Measurements from ENCODE around the gene VARS2. TPM values are rescaled to one million over a fixed set of nuclear protein-coding genes. Genes with fewer than 3 reads are reported as not detected.

VARS2 gene
- total RNA-seq, 1 donor from 2014 or later: 21.0 TPM

DNA sequence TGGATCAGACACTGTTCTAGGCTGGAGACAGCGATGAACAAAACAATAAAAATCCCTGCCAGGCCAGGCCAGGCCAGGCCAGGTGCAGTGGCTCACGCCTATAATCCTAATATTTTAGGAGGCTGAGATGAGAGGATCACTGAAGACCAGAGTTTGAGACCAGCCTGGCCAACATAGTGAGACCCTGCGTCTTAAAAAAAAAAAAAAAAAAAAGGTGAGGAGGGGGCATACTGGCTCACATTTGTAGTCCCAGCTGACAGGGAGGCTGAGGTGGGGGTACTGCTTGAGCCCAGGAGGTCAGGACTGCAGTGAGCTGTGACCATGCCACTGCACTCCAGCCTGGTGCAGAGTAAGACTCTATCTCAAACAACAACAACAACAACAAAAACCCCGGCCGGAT, 31.2 kb downstream of the VARS2 start:
- intact Hi-C loops (cut with micrococcal nuclease): no loop called here
- no peak overlapping the region for H3K27ac ChIP-seq (replicated peaks)
- H3K27me3 ChIP-seq (ENCODE audit: low read depth): no peaks in the 10 kb centered on the region
- no peak overlapping the region for H3K4me3 ChIP-seq
- peaks cover 11% of the 10 kb centered on the region for H3K4me1 ChIP-seq
- no peaks in the 10 kb centered on the region for H3K36me3 ChIP-seq
- TF ChIP-seq, protein P1, sequence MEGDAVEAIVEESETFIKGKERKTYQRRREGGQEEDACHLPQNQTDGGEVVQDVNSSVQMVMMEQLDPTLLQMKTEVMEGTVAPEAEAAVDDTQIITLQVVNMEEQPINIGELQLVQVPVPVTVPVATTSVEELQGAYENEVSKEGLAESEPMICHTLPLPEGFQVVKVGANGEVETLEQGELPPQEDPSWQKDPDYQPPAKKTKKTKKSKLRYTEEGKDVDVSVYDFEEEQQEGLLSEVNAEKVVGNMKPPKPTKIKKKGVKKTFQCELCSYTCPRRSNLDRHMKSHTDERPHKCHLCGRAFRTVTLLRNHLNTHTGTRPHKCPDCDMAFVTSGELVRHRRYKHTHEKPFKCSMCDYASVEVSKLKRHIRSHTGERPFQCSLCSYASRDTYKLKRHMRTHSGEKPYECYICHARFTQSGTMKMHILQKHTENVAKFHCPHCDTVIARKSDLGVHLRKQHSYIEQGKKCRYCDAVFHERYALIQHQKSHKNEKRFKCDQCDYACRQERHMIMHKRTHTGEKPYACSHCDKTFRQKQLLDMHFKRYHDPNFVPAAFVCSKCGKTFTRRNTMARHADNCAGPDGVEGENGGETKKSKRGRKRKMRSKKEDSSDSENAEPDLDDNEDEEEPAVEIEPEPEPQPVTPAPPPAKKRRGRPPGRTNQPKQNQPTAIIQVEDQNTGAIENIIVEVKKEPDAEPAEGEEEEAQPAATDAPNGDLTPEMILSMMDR (IDR thresholded peaks at IDR 0.05; ENCODE audit: borderline replicate concordance): no peak
- no peak for DNase-seq
- no peaks in the 10 kb centered on the region for H3K9me3 ChIP-seq (replicated peaks)

GRCh38 chr6:30947231-30947630, 33.2 kb downstream of the VARS2 start:
- H3K27ac ChIP-seq (replicated peaks): no peak overlapping the region
- H3K9me3 ChIP-seq (replicated peaks): no peaks in the 10 kb centered on the region
- no peak overlapping the region for H3K4me3 ChIP-seq
- no peak for DNase-seq
- TF ChIP-seq, protein P1 (IDR thresholded peaks at IDR 0.05; ENCODE audit: borderline replicate concordance): no peak
- H3K4me1 ChIP-seq: peaks cover 9% of the 10 kb centered on the region
- no peaks in the 10 kb centered on the region for H3K27me3 ChIP-seq (ENCODE audit: low read depth)
- no peaks in the 10 kb centered on the region for H3K36me3 ChIP-seq
- intact Hi-C loops (cut with micrococcal nuclease): no loop called here

DNA sequence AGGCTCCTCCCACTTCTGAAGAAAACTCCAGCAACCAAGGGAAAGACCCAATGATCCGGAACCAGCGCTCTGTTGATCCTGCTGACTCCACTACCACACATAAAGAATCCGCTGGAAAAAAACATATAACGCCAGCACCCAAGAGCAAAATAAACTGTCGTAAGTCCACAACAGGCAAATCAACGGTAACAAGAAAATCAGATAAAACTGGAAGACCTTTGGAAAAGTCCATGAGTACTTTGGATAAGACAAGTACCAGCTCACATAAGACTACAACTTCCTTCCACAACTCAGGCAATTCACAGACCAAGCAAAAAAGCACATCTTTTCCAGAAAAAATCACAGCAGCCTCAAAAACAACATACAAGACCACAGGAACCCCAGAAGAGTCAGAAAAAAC, 34.8 kb downstream of the VARS2 start:
- Histone ChIP-seq H3K9me3 (replicated peaks) (no peaks in the 10 kb centered on the region), H3K36me3 (no peaks in the 10 kb centered on the region), H3K27ac (replicated peaks) (no peak overlapping the region), H3K4me3 (no peak overlapping the region), H3K27me3 (ENCODE audit: low read depth) (no peaks in the 10 kb centered on the region), H3K4me1 (no peaks in the 10 kb centered on the region)
- TF ChIP-seq, protein P1 (IDR thresholded peaks at IDR 0.05; ENCODE audit: borderline replicate concordance): no peak
- intact Hi-C loops (cut with micrococcal nuclease): no loop called here
- DNase-seq: no peak

DNA sequence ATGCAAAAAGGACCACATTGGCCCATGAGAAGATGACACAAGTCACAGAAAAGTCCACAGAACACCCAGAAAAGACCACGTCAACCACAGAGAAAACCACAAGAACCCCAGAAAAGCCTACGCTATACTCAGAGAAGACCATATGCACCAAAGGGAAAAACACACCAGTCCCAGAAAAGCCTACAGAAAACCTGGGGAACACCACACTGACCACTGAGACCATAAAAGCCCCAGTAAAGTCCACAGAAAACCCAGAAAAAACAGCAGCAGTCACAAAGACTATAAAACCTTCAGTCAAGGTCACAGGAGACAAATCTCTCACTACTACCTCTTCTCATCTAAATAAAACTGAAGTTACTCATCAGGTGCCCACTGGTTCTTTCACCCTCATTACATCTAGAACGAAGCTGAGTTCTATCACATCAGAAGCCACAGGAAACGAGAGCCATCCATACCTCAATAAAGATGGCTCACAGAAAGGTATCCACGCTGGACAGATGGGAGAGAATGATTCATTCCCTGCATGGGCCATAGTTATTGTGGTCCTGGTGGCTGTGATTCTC, 38.0 kb downstream of the VARS2 start:
- TF ChIP-seq, protein P1 (IDR thresholded peaks at IDR 0.05; ENCODE audit: borderline replicate concordance): no peak
- intact Hi-C loops (cut with micrococcal nuclease): no loop called here
- Histone ChIP-seq H3K4me1 (peaks cover 14% of the 10 kb centered on the region), H3K27ac (replicated peaks) (no peak overlapping the region), H3K9me3 (replicated peaks) (no peaks in the 10 kb centered on the region), H3K27me3 (ENCODE audit: low read depth) (peaks cover 4% of the 10 kb centered on the region), H3K36me3 (no peaks in the 10 kb centered on the region), H3K4me3 (no peak overlapping the region)
- DNase-seq: no peak

DNA sequence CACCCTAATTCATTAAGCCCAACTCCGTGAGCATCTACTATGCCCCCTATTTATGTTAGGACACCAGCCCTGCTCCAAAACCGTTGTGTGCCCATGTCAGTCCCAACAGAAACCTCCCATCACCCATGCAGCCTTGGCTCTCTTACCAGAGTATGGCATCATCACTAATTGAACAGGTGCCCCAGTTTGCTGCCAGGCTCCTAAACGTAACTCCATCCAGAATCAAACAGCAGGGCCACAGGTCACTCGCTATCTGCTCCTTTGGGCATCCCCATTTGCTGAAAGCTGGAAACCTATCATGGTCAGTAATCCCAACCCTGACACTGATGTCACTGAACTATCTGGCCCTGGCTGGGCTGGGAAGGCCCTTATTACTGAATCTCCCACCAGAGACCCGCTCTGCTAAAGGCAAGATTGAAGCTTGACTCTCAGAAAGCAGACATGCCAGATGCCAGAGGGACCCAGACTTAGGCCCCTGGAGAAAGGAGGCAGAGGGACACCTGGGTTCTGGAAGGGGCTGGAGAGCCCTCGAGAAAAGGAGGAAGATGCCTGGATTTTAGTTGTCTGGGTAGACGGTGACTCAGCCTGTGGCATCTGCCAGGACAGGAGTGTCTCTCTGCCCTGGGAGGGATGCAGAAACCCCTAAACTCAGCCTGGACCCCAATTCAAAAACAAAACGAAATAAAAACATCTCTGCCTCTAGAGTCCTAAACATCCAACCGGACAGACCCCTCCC, 40.8 kb downstream of the VARS2 start:
- DNase-seq: no peak
- Histone ChIP-seq H3K36me3 (no peaks in the 10 kb centered on the region), H3K4me3 (peak overlapping the region; percentile 67), H3K27ac (replicated peaks) (no peak overlapping the region), H3K27me3 (ENCODE audit: low read depth) (peaks cover 18% of the 10 kb centered on the region), H3K9me3 (replicated peaks) (no peaks in the 10 kb centered on the region), H3K4me1 (peaks cover 14% of the 10 kb centered on the region)
- TF ChIP-seq, protein P1 (IDR thresholded peaks at IDR 0.05; ENCODE audit: borderline replicate concordance): no peak
- intact Hi-C loops (cut with micrococcal nuclease): no loop called here
